K562 (cell line): ENCODE results near the gene NDFIP1. TPM values are rescaled to one million over a fixed set of nuclear protein-coding genes. Genes with fewer than 3 reads are reported as not detected.

Experiments used
- ATAC-seq: fragments of 200-7000 bp; cut with Tn5 transposase; 3 replicates; pipeline ENCODE4 v1.9.1; 2020; ENCODE audit warnings: moderate library complexity
- BruUV-seq: library from RNA; stranded (reverse); fragments of 400-500 nt; replicated peaks from 2 replicates; lab custom pipeline; 2021; lab: Mats Ljungman, UMichigan
- CTCF ChIA-PET: fragments of 300-600 bp; formaldehyde crosslinking; extraction: SDS; loops from one replicate; lab custom pipeline; 2021; ENCODE audit warnings: low intra/inter-chr PET ratio; lab: Yijun Ruan, JAX
- POLR2A ChIA-PET: fragments of 300-600, 350-650 bp; sonication (Branson Sonifier 250); formaldehyde crosslinking; extraction: SDS; loops from one replicate; lab custom pipeline; 2021; ENCODE audit warnings: antibody characterized with exemption, inconsistent platforms; lab: Yijun Ruan, JAX
- DNase-seq, 4 experiments: peaks; one replicate each; pipeline versions ENCODE4 v3.0.0 to v3.0.0-alpha.2; 2011 to 2018; ENCODE audit warnings: low spot score in 3 of 4, mixed read lengths in 3 of 4; ENCODE audit errors: extremely low read depth in 1 of 4
- FAIRE-seq: peaks from 2 replicates; lab custom pipeline; 2011; peaks lifted over from hg19 to GRCh38; lab: Jason Lieb, UNC
- H2AFZ ChIP-seq: 2 replicates; pipeline ENCODE4 v1.6.0; 2011; ENCODE audit warnings: low read depth, low read length, control low read depth, inconsistent platforms
- H3K27ac ChIP-seq: fragments of 200-600 bp; 3 replicates; pipeline ENCODE4 v1.8.0; 2011; ENCODE audit warnings: low read depth, mild to moderate bottlenecking, control low read depth, inconsistent platforms, low read length, moderate library complexity, mixed read lengths; ENCODE audit errors: extremely low read depth
- H3K27me3 ChIP-seq, 2 experiments: fragments of 300-600 bp in 1 of 2; 2 replicates in 1 of 2; 3 replicates in 1 of 2; pipeline versions ENCODE4 v1.6.0 to v1.8.0; 2011; ENCODE audit warnings: inconsistent platforms in 2 of 2, low read length in 2 of 2, mild to moderate bottlenecking in 1 of 2, mixed read lengths in 1 of 2, moderate library complexity in 1 of 2; ENCODE audit not compliant: control insufficient read depth in 2 of 2, insufficient read depth in 2 of 2
- H3K36me3 ChIP-seq: fragments of 300-600 bp; 3 replicates; pipeline ENCODE4 v1.8.0; 2011; ENCODE audit warnings: mild to moderate bottlenecking, low read length, inconsistent platforms; ENCODE audit not compliant: control insufficient read depth, insufficient read depth
- H3K4me1 ChIP-seq, 2 experiments: fragments of 200-600 bp in 1 of 2; replicated peaks in 1 of 2; 2 replicates in 1 of 2; 3 replicates in 1 of 2; pipeline versions ENCODE4 v1.5.1 to v1.8.0; 2011; ENCODE audit warnings: inconsistent platforms in 2 of 2, low read length in 2 of 2, mild to moderate bottlenecking in 1 of 2, mixed read lengths in 1 of 2, moderate library complexity in 1 of 2; ENCODE audit not compliant: control insufficient read depth in 2 of 2, insufficient read depth in 2 of 2
- H3K4me2 ChIP-seq: 2 replicates; pipeline ENCODE4 v1.6.1; 2011; ENCODE audit warnings: low read length, control low read depth, inconsistent platforms, mixed read lengths; ENCODE audit not compliant: insufficient read depth
- H3K4me3 ChIP-seq: fragments of 200-600 bp; sonication (generic), shearing (Covaris generic); 2 replicates; pipeline ENCODE4 v1.5.1; 2016; ENCODE audit warnings: control low read depth, inconsistent platforms
- H3K79me2 ChIP-seq: fragments of 200-600 bp; 3 replicates; pipeline ENCODE4 v1.8.0; 2011; ENCODE audit warnings: low read length, inconsistent platforms; ENCODE audit not compliant: control insufficient read depth, insufficient read depth
- H3K9ac ChIP-seq, 2 experiments: 2 replicates each; pipeline versions ENCODE4 v1.6.0 to v1.6.1; 2011; ENCODE audit warnings: low read depth in 2 of 2, low read length in 2 of 2, control low read depth in 1 of 2, inconsistent platforms in 1 of 2, mild to moderate bottlenecking in 1 of 2, mixed read lengths in 1 of 2; ENCODE audit not compliant: insufficient read depth in 1 of 2
- H3K9me1 ChIP-seq: one replicate; pipeline ENCODE4 v1.6.0; 2011; ENCODE audit warnings: inconsistent platforms, mild to moderate bottlenecking, low read length, moderate library complexity; ENCODE audit not compliant: control insufficient read depth, insufficient read depth
- H3K9me3 ChIP-seq: replicated peaks from 2 replicates; pipeline ENCODE4 v1.5.1; 2011; ENCODE audit warnings: low read depth, low read length, inconsistent platforms; ENCODE audit not compliant: control insufficient read depth, insufficient read depth
- H4K20me1 ChIP-seq: replicated peaks from 2 replicates; pipeline ENCODE4 v1.6.1; 2011; ENCODE audit warnings: low read length, inconsistent platforms, mixed read lengths; ENCODE audit not compliant: control insufficient read depth, insufficient read depth
- CAMTA2 ChIP-seq: fragments of 250-450 bp; sonication (Bioruptor Pico); conservative IDR thresholded peaks from 2 replicates; pipeline ENCODE4 v1.5.1; 2022
- MCM2 ChIP-seq: fragments of 450-650 bp; IDR thresholded peaks from 2 replicates; pipeline ENCODE4 v1.6.1; 2017; ENCODE audit warnings: low read depth, mild to moderate bottlenecking
- REST ChIP-seq, 2 experiments: fragments of 450-650 bp; formaldehyde crosslinking in 1 of 2; IDR thresholded peaks; 2 replicates each; pipeline versions ENCODE4 v1.4.0 to v1.6.1; 2014 to 2020; ENCODE audit warnings: mild to moderate bottlenecking in 2 of 2, borderline replicate concordance in 1 of 2, low read depth in 1 of 2
- SMC3 ChIP-seq: conservative IDR thresholded peaks from 2 replicates; pipeline ENCODE4 v1.6.1; 2011; ENCODE audit warnings: low read depth, low read length, improper control_type of control experiment; ENCODE audit not compliant: insufficient read depth
- ZNF134 ChIP-seq: fragments of 250-450 bp; sonication (Bioruptor Pico); conservative IDR thresholded peaks from 2 replicates; pipeline ENCODE4 v1.4.0; 2020
- ZNF146 ChIP-seq: IDR thresholded peaks from one replicate; pipeline ENCODE4 v1.6.1; 2018; ENCODE audit warnings: missing compliant biosample characterization; ENCODE audit not compliant: unreplicated experiment
- WGBS: fragments of 100-300 bp; shearing (Covaris generic); methylation state at CpG from one replicate; pipeline ENCODE4 v1.1.6; 2016; ENCODE audit warnings: low coverage, mixed read lengths; ENCODE audit not compliant: insufficient coverage; ENCODE audit errors: missing lambda C conversion rate; 5-methylcytosine and 5-hydroxymethylcytosine counted together
- in situ Hi-C: fragments of 300-500 bp; cut with MboI; formaldehyde crosslinking; loops from 4 replicates; pipeline ENCODE4 v1.15.0; 2018; ENCODE audit warnings: inconsistent platforms, mixed read lengths
- intact Hi-C: fragments of 100-400 bp; cut with micrococcal nuclease; formaldehyde crosslinking; loops from 2 replicates; pipeline ENCODE4 v1.14.2; 2022
- polyA plus RNA-seq, 8 experiments: library from polyadenylated mRNA; depleted of rRNA in 4 of 8; stranded (reverse) in 5 of 8; unstranded in 3 of 8; fragments of >200 nt; fragmentation: Nextera tagmentation in 2 of 8; fragmentation: Illumina TruSeq in 1 of 8; extraction: Ambion mirVana in 2 of 8; extraction: Trizol in 1 of 8; gene quantifications; 2 replicates each; pipeline versions ENCODE4 v1.2.1 to v1.2.3, GENCODE V29; 2011 to 2014; ENCODE audit warnings: inconsistent platforms in 1 of 8, missing spikeins in 1 of 8
- total RNA-seq, 7 experiments: library from RNA; depleted of rRNA in 6 of 7; stranded (reverse); fragments of >200 nt in 6 of 7; fragmentation: Illumina TruSeq in 2 of 7; extraction: Trizol in 2 of 7; gene quantifications; 2 replicates each; pipeline versions ENCODE4 v1.2.1 to v1.2.3, GENCODE V29; 2011 to 2021; ENCODE audit warnings: low replicate concordance in 1 of 7
- TF ChIP-seq, protein P1 (sequence below): fragments of 450-650 bp; IDR thresholded peaks from one replicate; pipeline ENCODE4 v1.6.1; 2018; ENCODE audit warnings: mild to moderate bottlenecking, moderate library complexity; ENCODE audit not compliant: partially characterized antibody

NDFIP1 gene
- total and polyA plus RNA-seq, 9 of the 15 experiments (the other 6 are each of a cell fraction or from before 2014, with no cell fraction given), result 5.3 to 37.5 (median 31.9) TPM

DNA sequence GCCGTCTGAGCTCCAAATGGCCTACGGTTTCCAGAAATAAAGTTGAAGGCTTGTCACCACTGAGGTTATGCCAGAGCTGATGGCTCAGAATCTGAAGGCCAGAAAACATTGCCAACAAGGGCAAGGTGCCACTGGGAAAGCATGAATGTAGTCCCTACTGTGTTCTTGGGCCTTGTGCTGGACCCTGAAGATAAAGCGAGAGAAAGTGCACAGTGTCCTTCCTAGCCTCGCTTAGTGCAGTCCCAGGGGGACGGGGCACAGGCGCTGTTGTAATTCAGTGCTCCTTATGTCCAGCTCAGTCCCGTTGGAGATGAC lies 84.5 kb downstream of the NDFIP1 start:
- H3K4me3 ChIP-seq, result no peak overlapping the region
- BruUV-seq, result no TSS peak
- H3K79me2 ChIP-seq, result no peaks in the 10 kb centered on the region
- no peak for DNase-seq
- H3K9me3 ChIP-seq, result no peaks in the 10 kb centered on the region
- no peak overlapping the region for H3K9ac ChIP-seq
- H3K4me1 ChIP-seq, result no peaks in the 10 kb centered on the region
- H3K27ac ChIP-seq, result no peak overlapping the region
- FAIRE-seq, result no peak
- TF ChIP-seq ZNF134, result no peak
- H4K20me1 ChIP-seq, result no peaks in the 10 kb centered on the region; the same call in 1 of the 2 replicates
- no peak overlapping the region for H3K4me2 ChIP-seq
- 14% methylated on average over 7 of the region's 7 CpGs for WGBS
- ATAC-seq, result no peak
- intact Hi-C loops (no loop called here), in situ Hi-C loops (no loop called here)
- no peak overlapping the region for H2AFZ ChIP-seq
- POLR2A ChIA-PET, result no interaction called here
- H3K27me3 ChIP-seq, result peaks cover 32 to 45% of the 10 kb centered on the region in 2 experiments; a peak in 4 of 5 replicates
- no peaks in the 10 kb centered on the region for H3K9me1 ChIP-seq
- CTCF ChIA-PET, result no interaction called here
- no peaks in the 10 kb centered on the region for H3K36me3 ChIP-seq

GRCh38 chr5:142197098-142197497 lies 88.5 kb downstream of the NDFIP1 start:
- ChIA-PET CTCF (no interaction called here), POLR2A (interaction anchor here (0.7 kb wide), 1 partner anchor 372 kb away, joined by 3 read pairs; no protein-coding TSS in a partner anchor)
- peaks cover 25 to 56% of the 10 kb centered on the region in 2 experiments; a peak in 4 of 5 replicates for H3K27me3 ChIP-seq
- no peak overlapping the region for H3K4me3 ChIP-seq
- no peak overlapping the region for H3K9ac ChIP-seq
- no peak overlapping the region for H3K27ac ChIP-seq
- H2AFZ ChIP-seq, result no peak overlapping the region
- H3K79me2 ChIP-seq, result no peaks in the 10 kb centered on the region
- in situ Hi-C loops (no loop called here), intact Hi-C loops (no loop called here)
- no peaks in the 10 kb centered on the region for H3K9me1 ChIP-seq
- no peaks in the 10 kb centered on the region for H3K9me3 ChIP-seq
- FAIRE-seq, result no peak
- H3K4me2 ChIP-seq, result no peak overlapping the region
- no peaks in the 10 kb centered on the region; the same call in 1 of the 2 replicates for H4K20me1 ChIP-seq
- no peaks in the 10 kb centered on the region for H3K4me1 ChIP-seq
- DNase-seq, result no peak
- H3K36me3 ChIP-seq, result no peaks in the 10 kb centered on the region
- no TSS peak for BruUV-seq
- 3% methylated on average over 6 of the region's 9 CpGs for WGBS
- ATAC-seq, result no peak
- TF ChIP-seq SMC3 (no peak), REST (IDR thresholded peaks at IDR 0.05; ENCODE audit: borderline replicate concordance) (no peak), REST (CRISPR knock-in tag; IDR thresholded peaks at IDR 0.05; ENCODE audit: low read depth) (no peak), CAMTA2 (CRISPR knock-in tag) (no peak), MCM2 (no peak), ZNF146 (CRISPR knock-in tag) (no peak)
- TF ChIP-seq, protein P1, sequence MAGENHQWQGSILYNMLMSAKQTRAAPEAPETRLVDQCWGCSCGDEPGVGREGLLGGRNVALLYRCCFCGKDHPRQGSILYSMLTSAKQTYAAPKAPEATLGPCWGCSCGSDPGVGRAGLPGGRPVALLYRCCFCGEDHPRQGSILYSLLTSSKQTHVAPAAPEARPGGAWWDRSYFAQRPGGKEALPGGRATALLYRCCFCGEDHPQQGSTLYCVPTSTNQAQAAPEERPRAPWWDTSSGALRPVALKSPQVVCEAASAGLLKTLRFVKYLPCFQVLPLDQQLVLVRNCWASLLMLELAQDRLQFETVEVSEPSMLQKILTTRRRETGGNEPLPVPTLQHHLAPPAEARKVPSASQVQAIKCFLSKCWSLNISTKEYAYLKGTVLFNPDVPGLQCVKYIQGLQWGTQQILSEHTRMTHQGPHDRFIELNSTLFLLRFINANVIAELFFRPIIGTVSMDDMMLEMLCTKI, result no peak
